Tibial nerve (tissue), 4 donors: ENCODE data around the gene DGKQ.
"Not testable (repeated sequence)": the region's sequence is repeated elsewhere in the genome, so short reads cannot be mapped to it uniquely, and the experiment has no call there.

Experiments
- EP300 ChIP-seq, 2 donors: sonication (generic); formaldehyde crosslinking; IDR thresholded peaks; one replicate each; pipeline ENCODE4 v1.6.1; 2017; ENCODE audit warnings: antibody characterized with exemption in 2 of 2, mild to moderate bottlenecking in 1 of 2
- TF ChIP-seq, protein P1 (sequence below), 5 experiments: fragments of 200-600 bp in 3 of 5; fragments of 450-650 bp in 2 of 5; sonication (generic) in 3 of 5; IDR thresholded peaks; one replicate each; pipeline ENCODE4 v1.5.1; 2016 to 2019; ENCODE audit warnings: antibody characterized with exemption in 5 of 5, mild to moderate bottlenecking in 3 of 5, moderate library complexity in 2 of 5

DNA sequence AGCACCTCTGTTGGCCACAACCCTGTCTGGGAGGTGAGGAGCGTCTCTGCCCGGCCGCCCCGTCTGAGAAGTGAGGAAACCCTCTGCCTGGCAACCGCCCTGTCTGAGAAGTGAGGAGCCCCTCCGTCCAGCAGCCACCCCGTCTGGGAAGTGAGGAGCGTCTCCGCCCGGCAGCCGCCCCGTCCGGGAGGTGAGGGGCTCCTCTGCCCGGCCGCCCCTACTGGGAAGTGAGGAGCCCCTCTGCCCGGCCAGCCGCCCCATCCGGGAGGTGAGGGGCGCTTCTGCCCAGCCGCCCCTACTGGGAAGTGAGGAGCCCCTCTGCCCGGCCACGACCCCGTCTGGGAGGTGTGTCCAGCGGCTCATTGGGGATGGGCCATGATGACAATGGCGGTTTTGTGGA lies 2.6 kb upstream of the DGKQ start:
- TF ChIP-seq, protein P1, sequence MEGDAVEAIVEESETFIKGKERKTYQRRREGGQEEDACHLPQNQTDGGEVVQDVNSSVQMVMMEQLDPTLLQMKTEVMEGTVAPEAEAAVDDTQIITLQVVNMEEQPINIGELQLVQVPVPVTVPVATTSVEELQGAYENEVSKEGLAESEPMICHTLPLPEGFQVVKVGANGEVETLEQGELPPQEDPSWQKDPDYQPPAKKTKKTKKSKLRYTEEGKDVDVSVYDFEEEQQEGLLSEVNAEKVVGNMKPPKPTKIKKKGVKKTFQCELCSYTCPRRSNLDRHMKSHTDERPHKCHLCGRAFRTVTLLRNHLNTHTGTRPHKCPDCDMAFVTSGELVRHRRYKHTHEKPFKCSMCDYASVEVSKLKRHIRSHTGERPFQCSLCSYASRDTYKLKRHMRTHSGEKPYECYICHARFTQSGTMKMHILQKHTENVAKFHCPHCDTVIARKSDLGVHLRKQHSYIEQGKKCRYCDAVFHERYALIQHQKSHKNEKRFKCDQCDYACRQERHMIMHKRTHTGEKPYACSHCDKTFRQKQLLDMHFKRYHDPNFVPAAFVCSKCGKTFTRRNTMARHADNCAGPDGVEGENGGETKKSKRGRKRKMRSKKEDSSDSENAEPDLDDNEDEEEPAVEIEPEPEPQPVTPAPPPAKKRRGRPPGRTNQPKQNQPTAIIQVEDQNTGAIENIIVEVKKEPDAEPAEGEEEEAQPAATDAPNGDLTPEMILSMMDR (IDR thresholded peaks at IDR 0.05), result not testable (repeated sequence)
- TF ChIP-seq EP300 (IDR thresholded peaks at IDR 0.05), result not testable (repeated sequence)
